ENCODE data around the gene MDFIC. TPM values are rescaled to one million over a fixed set of nuclear protein-coding genes. Genes with fewer than 3 reads are reported as not detected.

Gene MDFIC
- total and polyA plus RNA-seq, 12 donors = 11.4 to 172 (median 53.4) TPM

GRCh38 chr7:115005251-115005650 lies 83.4 kb downstream of the MDFIC start:
- intact Hi-C loops (cut with DNase I) = no loop called here
- H3K27ac ChIP-seq = no peak overlapping the region
- 94 to 98% (median 97%) methylated on average over 2 of the region's 2 CpGs for WGBS, 4 donors
- TF ChIP-seq POLR2A (IDR thresholded peaks at IDR 0.05) (no peak), CTCF (IDR thresholded peaks at IDR 0.05) (no peak)
- DNase-seq = no peak
- no peaks in the 10 kb centered on the region for H3K9me3 ChIP-seq (replicated peaks in 1 of 3)
- no peaks in the 10 kb centered on the region for H3K36me3 ChIP-seq (replicated peaks in 1 of 2)
- no peak overlapping the region for H3K4me3 ChIP-seq
- H3K4me1 ChIP-seq (replicated peaks in 1 of 2) = peaks cover 25 to 34% of the 10 kb centered on the region in 2 donors
- no peaks in the 10 kb centered on the region for H3K27me3 ChIP-seq

DNA sequence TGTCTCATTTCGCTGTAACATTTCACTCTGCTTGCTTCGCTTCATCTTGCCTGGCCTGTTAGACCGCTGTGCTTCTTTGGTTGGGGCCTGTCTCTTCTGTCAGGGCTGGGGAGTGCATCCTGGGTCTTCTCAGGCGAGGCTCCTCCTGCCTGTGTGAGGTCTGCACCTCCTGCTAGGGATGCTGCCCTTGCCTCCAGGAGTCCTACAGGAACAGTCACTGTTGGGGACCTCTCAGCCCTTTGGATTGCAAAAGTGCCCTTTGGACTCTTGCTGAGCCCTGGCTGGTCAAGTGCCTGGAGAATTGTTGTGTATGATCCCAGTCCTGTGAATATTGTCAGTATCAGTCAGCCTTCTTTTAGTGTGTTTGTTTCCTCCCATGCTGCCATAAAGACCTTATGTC lies 84.1 kb downstream of the MDFIC start:
- Histone ChIP-seq H3K27ac (no peak overlapping the region), H3K4me3 (no peak overlapping the region), H3K27me3 (no peaks in the 10 kb centered on the region), H3K4me1 (replicated peaks in 1 of 2) (peaks cover 30 to 41% of the 10 kb centered on the region in 2 donors), H3K9me3 (replicated peaks in 1 of 3) (no peaks in the 10 kb centered on the region), H3K36me3 (replicated peaks in 1 of 2) (no peaks in the 10 kb centered on the region)
- WGBS, 4 donors = 91 to 100% (median 96%) methylated on average over 3 to 4 of the region's 4 CpGs
- intact Hi-C loops (cut with DNase I) = no loop called here
- TF ChIP-seq POLR2A (IDR thresholded peaks at IDR 0.05) = no peak
- TF ChIP-seq CTCF (IDR thresholded peaks at IDR 0.05) = no peak
- no peak for DNase-seq

DNA sequence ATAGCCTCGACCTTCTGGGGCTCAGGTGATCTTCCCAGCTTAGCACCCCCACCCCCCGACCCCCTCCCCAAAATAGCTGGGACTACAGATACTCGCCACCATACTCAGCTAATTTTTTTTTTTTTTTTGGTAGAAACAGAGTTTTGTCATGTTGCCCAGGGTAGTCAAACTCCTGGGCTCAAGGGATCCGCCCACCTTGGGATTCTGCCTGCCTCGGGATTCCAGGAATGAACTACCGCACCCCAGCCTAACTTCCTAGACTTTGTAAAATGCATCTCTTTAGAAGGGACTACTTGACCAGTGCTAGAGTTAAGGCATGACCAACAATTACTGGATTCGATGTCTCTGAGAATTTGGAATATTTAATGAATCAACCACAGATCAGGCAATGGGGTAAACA lies 85.9 kb downstream of the MDFIC start:
- H3K36me3 ChIP-seq (replicated peaks in 1 of 2) = no peaks in the 10 kb centered on the region
- DNase-seq = no peak
- no peaks in the 10 kb centered on the region for H3K9me3 ChIP-seq (replicated peaks in 1 of 3)
- no peaks in the 10 kb centered on the region for H3K27me3 ChIP-seq
- TF ChIP-seq POLR2A (IDR thresholded peaks at IDR 0.05) (no peak), CTCF (IDR thresholded peaks at IDR 0.05) (no peak)
- intact Hi-C loops (cut with DNase I) = no loop called here
- H3K4me3 ChIP-seq = no peak overlapping the region
- H3K4me1 ChIP-seq (replicated peaks in 1 of 2) = peaks cover 34 to 45% of the 10 kb centered on the region in 2 donors
- 86 to 89% (median 87%) methylated on average over 7 of the region's 7 CpGs for WGBS, 4 donors
- H3K27ac ChIP-seq = no peak overlapping the region

DNA sequence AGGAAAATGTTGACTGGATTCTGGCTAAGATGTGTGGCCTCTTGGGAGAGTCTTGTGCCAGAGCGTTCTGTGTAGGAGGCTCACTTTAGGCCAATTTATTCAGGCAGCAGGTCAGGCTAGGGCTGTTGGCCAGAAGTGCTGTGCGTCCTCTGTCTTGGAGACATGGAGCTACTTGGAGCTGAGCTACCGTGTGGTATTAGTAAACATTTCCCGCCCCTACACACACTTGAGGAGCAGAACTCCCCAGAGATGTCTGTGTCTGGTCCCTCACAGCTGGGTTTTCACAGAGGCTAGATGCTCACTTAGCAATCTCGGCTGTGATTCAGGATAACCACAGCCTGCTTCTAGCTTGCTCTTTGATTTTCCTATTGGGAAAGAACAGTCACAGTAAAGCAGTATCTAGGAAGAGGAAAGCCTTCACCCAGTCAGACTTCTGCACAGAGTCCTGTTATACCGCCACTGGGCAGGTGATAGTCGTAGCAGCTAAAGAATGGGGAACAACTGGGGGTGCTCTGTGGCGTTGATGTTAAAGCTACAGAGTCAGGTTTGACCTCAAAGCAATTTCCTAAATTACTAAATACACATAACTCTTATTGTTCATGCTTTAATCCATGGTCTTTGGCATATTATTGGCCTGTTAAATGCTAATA lies 86.7 kb downstream of the MDFIC start:
- Histone ChIP-seq H3K27me3 (no peaks in the 10 kb centered on the region), H3K4me3 (no peak overlapping the region), H3K4me1 (replicated peaks in 1 of 2) (peaks cover 34 to 45% of the 10 kb centered on the region in 2 donors), H3K36me3 (replicated peaks in 1 of 2) (no peaks in the 10 kb centered on the region), H3K9me3 (replicated peaks in 1 of 3) (no peaks in the 10 kb centered on the region), H3K27ac (peak overlapping the region in 2 of 5 donors; percentile 54 to 59)
- WGBS, 4 donors = 72 to 77% (median 74%) methylated on average over 5 to 8 of the region's 8 CpGs
- intact Hi-C loops (cut with DNase I) = no loop called here
- TF ChIP-seq POLR2A (IDR thresholded peaks at IDR 0.05) = no peak
- no peak for TF ChIP-seq CTCF (IDR thresholded peaks at IDR 0.05)
- peak in 6 of 7 donors; percentile 16 to 73 (median 41) for DNase-seq
